Measurements from ENCODE around the gene SLC22A14. TPM values are rescaled to one million over a fixed set of nuclear protein-coding genes. Genes with fewer than 3 reads are reported as not detected.
A peak's percentile ranks its signal among the peaks of the same experiment; 100 is the strongest.

The SLC22A14 gene
- total and polyA plus RNA-seq, 10 of the 15 experiments (the other 5 are each of a cell fraction or from before 2014, with no cell fraction given), result not detected

DNA sequence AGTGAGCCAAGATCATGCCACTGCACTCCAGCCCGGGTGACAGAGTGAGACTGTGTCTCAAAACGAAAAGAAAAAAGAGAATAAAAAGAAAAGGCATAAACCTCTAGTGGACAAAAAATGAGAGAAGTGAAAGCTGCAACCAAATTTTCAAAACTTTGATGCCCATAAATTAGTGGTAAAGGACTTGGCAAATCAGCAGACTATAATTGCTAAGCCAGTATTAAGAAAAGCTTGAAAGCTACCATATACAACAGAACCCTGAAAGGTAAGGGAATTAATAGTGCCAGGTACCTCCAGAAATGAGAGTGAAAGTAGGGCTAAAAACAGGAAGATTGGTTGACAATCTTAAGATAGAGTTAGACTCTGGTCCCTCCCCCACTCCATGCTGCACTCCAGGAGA lies 49.4 kb upstream of the SLC22A14 start (continued):
- TF ChIP-seq SUPT20H (IDR thresholded peaks at IDR 0.05; ENCODE audit: borderline replicate concordance, control insufficient read depth, low read depth, low read length) (no peak), ZNF207 (IDR thresholded peaks at IDR 0.05; ENCODE audit: borderline replicate concordance) (no peak), MTA2 (IDR thresholded peaks at IDR 0.05; ENCODE audit: low read depth) (peak; percentile 77; the same call in 1 of the 2 replicates), TBL1XR1 (IDR thresholded peaks at IDR 0.05; ENCODE audit: low read depth, low read length) (no peak)

DNA sequence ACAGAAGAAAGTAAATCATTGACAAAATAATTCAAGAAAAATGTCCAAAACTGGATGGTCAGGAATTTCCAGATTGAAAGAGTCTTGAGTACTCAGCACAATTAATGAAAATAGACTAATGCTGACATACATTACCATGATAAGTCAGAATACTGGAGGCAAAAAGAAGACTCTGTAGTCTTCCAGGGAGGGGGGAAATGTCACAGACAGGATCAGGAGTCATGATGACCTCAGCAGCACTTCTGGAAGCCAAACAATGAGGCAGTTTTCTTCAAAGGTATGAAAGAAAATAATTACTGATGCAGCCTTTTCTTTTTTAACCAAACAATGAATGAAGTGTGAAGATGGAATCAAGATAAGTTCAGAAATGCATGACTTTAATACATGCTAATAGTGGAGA lies 46.6 kb upstream of the SLC22A14 start:
- RAD21 ChIA-PET (ENCODE audit: unreplicated experiment), result no interaction called here
- no peaks in the 10 kb centered on the region for H3K79me2 ChIP-seq (ENCODE audit: control insufficient read depth, insufficient read depth, low read length)
- H4K20me1 ChIP-seq (ENCODE audit: control insufficient read depth, insufficient read depth), result no peaks in the 10 kb centered on the region
- DNase-seq (ENCODE audit: low read depth, low spot score) (no peak), FAIRE-seq (no peak), ATAC-seq (no peak)
- no peak overlapping the region for H3K4me3 ChIP-seq
- H3K4me1 ChIP-seq (ENCODE audit: control insufficient read depth, insufficient read depth, low read length), result peaks cover 12% of the 10 kb centered on the region
- peak in 1 of 2 experiments; percentile 24; a peak in 2 of 4 replicates for TF ChIP-seq IKZF2 (IDR thresholded peaks at IDR 0.05)
- TF ChIP-seq KDM1A (IDR thresholded peaks at IDR 0.05; ENCODE audit: borderline replicate concordance), result no peak
- no peak overlapping the region for H2AFZ ChIP-seq (ENCODE audit: control insufficient read depth, low read depth, low read length)
- in situ Hi-C loops (cut with MboI), result no loop called here
- no TSS peak for BruUV-seq (replicated peaks)
- H3K27ac ChIP-seq (ENCODE audit: control insufficient read depth, insufficient read depth), result no peak overlapping the region
- peaks cover 0 to 32% of the 10 kb centered on the region in 2 experiments; a peak in 3 of 4 replicates for H3K36me3 ChIP-seq (ENCODE audit: control insufficient read depth in 2 of 2, insufficient read depth in 2 of 2, low read length in 1 of 2)
- no peaks in the 10 kb centered on the region for H3K27me3 ChIP-seq (replicated peaks in 1 of 2; ENCODE audit: control insufficient read depth in 2 of 2, insufficient read depth in 2 of 2, low read length in 1 of 2)
- H3K9me3 ChIP-seq (replicated peaks; ENCODE audit: control insufficient read depth, insufficient read depth, low read length), result peaks cover 5% of the 10 kb centered on the region; the same call in 2 of the 3 replicates
- H3K9ac ChIP-seq (ENCODE audit: control insufficient read depth, insufficient read depth, low read length), result no peak overlapping the region
- POLR2A ChIA-PET, result interaction anchor here (0.6 kb wide), 1 partner anchor 27 kb away, joined by 3 read pairs; no protein-coding TSS in a partner anchor
- SMC1A ChIA-PET (ENCODE audit: uncharacterized antibody, unreplicated experiment), result interaction anchor here (1.0 kb wide), 1 partner anchor 103 kb away, joined by 4 read pairs; no protein-coding TSS in a partner anchor
- intact Hi-C loops (cut with micrococcal nuclease; ENCODE audit: unreplicated experiment), result loop anchor here (5.0 kb wide), 1 partner anchor 118 kb away; no protein-coding TSS in a partner anchor
- H3K4me2 ChIP-seq (ENCODE audit: control insufficient read depth, insufficient read depth), result no peak overlapping the region
- CTCF ChIA-PET, result interaction anchor here (1.7 kb wide), 1 partner anchor 9 kb away, joined by 4 read pairs; no protein-coding TSS in a partner anchor
